Hematopoietic multipotent progenitor cell (in vitro differentiated cells): ENCODE data around the gene USP19. TPM values are rescaled to one million over a fixed set of nuclear protein-coding genes. Genes with fewer than 3 reads are reported as not detected.
A peak's percentile ranks its signal among the peaks of the same experiment; 100 is the strongest.

ENCODE experiments used
- DNase-seq, 3 donors: peaks; one replicate each; pipeline ENCODE4 v3.0.0-alpha.2; 2011 to 2015; ENCODE audit warnings: low read depth in 2 of 3, low spot score in 2 of 3
- total RNA-seq: library from RNA; depleted of rRNA; stranded (reverse); fragments of >200 nt; gene quantifications from one replicate; pipeline ENCODE4 v1.2.3, GENCODE V29; 2012

USP19 gene
- total RNA-seq, 1 donor: 75.4 TPM

DNA sequence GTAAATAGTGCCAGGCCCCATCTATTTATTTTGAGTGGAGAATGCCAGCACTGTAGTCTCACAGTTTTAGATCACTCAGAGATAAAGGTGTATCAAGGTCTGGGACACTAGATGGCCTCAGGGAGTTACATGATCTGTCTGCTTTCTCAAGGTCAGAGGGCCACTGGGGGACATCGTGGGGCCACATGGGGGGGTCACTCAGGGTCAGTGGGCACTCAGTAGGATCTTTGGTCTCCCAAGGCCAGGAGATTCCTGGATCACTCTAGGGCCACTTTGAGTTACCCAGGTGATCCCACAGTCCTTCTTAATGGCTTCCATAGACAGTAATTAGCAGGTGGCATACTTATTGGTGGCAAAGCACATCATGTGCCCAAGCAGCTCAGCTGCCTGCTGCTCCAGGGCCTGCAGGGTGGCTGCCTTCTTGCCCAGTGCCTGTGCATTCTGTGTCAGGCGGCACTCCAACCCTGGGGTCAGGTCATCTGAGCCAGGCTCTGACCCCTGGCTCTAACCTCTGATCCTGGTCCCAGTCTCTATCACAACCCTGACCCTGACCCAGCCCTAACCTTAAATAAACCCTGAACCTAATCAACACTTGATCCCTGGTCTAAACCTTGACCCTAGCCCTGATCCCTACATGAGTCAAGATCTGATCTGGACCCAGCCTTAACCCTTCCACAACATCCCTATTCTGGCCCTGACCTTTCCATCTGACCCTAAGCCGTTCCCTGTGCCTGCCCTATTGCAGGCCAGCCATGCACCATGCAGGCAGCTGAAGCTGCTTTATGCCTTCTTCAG lies 14.0 kb upstream of the USP19 start:
- DNase-seq: no peak

DNA sequence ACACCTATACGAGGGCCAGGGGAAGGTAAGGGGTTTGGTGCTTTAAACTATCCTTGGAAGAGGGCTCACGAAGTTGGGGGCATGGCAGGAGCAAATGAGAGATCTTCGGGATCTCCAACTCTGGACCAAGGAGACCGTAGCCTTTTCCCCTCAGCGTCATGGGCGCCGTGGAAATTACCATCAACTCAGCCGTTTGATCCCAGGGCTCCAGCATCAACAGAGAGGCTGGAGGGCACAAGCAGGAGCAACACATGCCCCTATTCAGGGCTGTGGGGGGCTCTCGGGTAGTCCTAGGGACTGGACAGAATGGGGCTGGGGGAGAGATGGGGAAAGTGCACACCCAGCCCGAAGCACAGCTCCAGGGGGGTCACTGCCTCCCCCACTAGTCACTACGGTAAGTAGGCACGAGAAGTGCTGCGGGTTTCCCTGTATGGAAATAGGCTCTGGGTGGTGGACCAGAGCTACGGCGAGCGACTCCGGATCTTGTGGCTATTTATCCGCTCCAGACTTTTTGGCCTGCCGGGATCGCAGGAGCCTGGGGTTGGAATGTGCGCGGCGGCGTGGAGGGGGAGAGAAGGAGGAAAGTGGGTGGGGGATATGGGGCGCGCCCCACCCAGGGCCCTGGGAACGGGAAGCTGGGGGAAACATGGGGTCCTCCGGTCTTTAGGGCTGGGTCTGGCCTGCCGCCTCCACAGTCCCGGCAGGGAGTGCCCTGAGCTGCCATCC lies 12.8 kb upstream of the USP19 start:
- DNase-seq: peak in 1 of 3 donors; percentile 41

- DNase-seq: peak in 2 of 3 donors; percentile 68 to 76
These were observed 12.0 kb upstream of the USP19 start, which contains the start of gene LAMB2 for GRCh38 chr3:49132437-49133225. LAMB2 (minus strand) TSS chr3:49133050; CDS start chr3:49132867, 183 bp downstream.

- DNase-seq: no peak
These were observed 11.4 kb upstream of the USP19 start for GRCh38 chr3:49132073-49132436.

DNA sequence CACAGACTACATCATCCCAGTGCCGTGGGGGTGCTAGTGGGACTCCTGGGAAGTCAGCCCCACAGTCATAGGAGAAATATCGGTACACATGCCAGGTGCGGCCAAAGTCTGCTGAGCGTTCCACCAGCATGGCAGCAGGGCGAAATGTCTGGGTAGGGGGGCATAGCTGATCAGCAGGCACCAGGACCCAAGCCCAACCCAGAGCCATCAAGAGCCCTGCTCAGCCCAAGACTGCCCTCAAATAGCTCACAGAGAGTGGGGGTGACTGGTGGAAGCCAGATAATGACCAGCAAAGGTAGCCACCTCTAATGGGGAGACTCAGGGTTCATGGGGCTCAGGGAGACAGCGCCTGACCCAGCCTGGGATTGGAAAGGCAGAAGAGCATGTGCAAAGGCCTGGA lies 11.0 kb upstream of the USP19 start:
- no peak for DNase-seq

DNA sequence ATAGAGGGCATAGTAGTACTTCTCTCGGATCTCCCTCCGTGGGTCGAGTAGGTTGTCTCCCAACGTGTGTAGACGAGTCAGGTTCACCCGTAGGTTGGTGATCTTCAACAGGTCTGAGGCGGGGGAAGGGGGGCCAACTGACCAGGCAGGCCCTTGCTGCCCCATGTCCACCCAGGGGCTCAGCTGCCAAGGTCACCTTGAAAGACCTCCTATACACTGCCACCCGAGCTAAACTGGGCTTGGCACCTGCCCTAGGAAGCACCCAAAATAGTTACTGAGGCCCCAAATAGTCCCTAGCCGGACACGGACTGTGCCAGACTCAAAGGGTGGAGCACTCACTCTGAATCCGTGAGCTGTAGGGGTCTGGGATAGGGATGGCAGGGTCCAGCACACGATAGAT lies 10.4 kb upstream of the USP19 start:
- no peak for DNase-seq

DNA sequence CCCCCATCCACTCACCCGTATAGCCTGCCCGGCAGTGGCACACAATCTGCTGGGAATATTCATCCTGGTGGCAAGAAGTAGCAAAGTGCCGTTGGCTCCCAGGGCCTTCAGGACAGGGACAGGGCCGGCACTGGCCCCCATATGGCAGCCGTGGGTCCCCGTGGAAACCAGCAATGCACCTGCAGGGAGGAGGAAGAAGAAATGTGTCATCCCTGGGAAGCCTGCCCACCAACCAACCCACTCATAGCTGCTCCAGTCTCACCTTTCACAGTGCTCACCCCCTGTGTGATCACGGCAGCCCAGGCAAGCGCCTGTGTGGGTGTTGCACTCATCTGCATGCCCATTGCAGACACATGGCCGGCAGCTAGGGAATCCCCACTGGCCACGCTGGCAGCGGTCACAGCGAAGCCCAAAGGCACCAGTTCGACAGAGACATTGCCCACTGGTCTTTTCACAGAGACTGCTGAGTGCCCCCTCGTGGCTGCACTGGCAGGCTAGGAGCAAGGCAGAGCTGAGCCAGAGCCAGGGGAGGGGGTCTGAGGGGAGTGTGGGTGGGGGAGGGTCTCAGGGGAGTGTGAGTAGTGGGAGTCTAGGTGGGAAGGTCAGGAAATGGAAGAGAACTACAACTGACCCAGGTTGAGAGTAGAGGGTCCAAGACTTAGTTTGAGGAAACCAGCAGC lies 4.5 kb upstream of the USP19 start:
- no peak for DNase-seq

DNA sequence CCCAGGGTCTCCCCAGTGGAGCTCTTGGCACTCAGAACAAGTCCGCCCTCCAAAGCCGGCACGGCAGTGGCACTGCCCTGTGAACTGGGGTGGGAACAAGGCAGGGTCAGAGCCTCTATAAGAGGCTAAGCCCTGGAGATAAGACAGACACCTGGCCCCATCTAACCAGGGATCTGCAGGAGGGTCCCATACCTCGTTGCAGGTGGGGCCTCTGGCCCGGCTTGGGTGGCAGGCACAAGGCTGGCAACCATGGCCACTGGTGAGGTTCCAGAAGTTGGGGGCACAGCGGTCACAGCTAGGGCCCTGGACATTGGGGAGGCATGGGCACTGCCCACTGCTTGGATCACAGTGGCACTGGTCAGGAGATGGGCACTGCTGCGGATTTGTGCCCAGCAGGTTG lies 3.6 kb upstream of the USP19 start:
- no peak for DNase-seq

DNA sequence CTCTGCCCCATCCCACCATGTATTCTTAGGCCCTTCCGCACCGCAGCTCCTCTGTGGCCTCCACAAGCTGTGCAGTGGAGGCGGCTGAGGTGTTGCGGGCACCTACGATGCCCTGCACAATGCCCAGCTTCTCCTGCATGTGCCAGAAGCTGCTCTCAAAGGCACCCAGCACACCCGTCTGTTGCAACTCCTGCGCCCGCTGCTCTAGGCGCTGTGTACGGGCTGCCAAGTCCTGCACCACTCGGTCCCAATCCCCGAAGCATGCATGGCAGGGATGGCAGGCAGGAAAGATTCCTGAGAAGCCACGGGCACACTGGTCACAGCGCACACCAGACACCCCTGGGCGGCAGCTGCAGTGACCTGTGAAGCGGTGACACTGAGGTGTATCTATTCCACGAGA lies 3.1 kb upstream of the USP19 start:
- no peak for DNase-seq

- DNase-seq: no peak
These were observed 2.4 kb upstream of the USP19 start for GRCh38 chr3:49122886-49123545.

DNA sequence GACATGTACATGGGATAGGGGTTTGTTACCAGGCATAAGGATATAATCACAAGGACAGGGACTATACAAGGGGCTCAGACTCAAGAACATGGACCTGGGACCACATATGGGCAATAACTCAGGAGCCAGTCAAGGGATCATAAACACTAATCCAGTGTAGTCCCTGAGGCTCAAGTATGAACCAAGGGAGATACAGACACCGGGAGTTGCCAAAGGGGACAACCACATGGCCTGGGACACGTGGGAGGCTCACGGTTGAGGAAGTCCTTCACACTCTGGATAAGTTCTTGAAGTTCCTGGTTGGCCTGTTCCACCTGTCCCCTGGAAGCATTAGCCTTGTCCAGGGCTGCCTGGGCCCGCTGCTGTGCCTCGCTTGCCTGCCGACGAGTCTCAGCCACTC lies 1.8 kb upstream of the USP19 start:
- no peak for DNase-seq

DNA sequence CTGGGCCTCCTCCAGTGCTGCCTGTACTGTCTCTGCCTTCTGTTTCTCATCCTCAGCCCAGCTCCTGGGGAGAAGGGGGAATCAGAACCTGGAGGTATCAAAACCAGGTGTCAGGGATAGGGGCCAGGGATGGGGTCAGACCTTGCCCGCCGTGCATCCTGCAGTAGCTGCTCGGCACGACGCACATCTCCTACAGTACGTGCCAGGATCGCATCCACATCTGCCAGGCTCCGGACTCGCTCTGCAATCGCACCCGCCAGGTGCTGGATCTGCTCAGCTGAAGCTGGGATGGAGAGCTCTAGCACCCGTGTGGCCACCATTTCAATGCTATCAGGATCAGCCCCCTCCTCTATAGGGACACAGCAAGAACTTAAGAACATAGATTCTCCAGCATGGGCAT lies 1.4 kb upstream of the USP19 start:
- no peak for DNase-seq

GRCh38 chr3:49121132-49121736 lies 611 bp upstream of the USP19 start:
- no peak for DNase-seq

- DNase-seq: peak in 2 of 3 donors; percentile 20 to 44
These were observed 556 bp downstream of the USP19 start for GRCh38 chr3:49120096-49120437.

DNA sequence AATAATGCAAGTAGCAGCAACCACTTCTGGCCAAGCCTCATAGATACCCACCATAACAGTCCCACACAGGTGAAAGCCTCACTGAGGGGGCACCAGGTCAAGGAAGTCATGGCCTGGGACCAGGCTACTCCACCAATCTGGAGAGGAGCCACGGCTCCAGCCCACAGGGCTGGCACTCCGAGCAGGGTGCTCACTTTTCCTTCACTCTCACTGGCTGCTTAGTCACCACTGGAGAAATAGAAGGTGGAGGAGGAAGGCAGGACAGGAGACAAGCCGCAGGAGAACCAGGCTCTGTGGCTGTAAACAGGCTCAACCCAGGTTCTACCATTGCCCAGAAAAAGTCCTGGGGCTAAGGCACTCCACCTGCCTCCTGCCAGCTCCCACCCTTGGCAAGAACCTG lies 1.2 kb downstream of the USP19 start:
- no peak for DNase-seq

GRCh38 chr3:49119036-49119435 lies 1.6 kb downstream of the USP19 start:
- DNase-seq: no peak

GRCh38 chr3:49112262-49112661 lies 8.4 kb downstream of the USP19 start:
- no peak for DNase-seq

- no peak for DNase-seq
These were observed 9.3 kb downstream of the USP19 start for GRCh38 chr3:49111347-49111746.

DNA sequence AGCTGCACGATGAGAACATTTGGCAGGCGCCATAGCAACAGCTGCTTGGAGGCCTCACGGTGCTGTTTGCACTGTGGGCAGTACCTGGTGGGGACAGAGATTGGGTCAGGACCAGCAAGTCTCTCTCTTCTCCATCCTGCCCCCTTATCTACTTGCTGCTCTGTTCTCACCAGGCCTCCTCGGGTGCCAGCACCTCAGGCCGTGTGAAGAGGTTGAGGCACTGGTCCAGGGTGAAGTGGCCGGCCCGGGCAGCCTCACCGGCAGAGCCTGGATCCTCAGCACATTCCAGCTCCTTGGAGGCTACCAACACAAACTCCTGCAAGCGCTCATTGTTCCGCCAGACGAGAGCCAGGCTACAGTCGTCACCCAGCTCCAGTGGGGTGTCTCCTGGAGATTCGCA lies 9.8 kb downstream of the USP19 start:
- no peak for DNase-seq

- DNase-seq: no peak
These were observed 12.3 kb downstream of the USP19 start for GRCh38 chr3:49108346-49108745.
